Measurements from ENCODE around the gene SEL1L. TPM values are rescaled to one million over a fixed set of nuclear protein-coding genes. Genes with fewer than 3 reads are reported as not detected.

Gene SEL1L
- total RNA-seq, result 10 to 100 TPM; 62.9 to 64.0 TPM
- polyA plus RNA-seq (2013, experiment 1 of 2), result 28.6 TPM
- 28.2 TPM for polyA plus RNA-seq (2013, experiment 2 of 2)
- long read RNA-seq, experiment 1, partial matches to known transcripts, result 4 of 18 reads
- long read RNA-seq, experiment 1, other reads (novel, unspliced or antisense), result 14 of 18 reads
- long read RNA-seq, experiment 2, full-length matches to known transcripts, result 87 of 141 reads
- long read RNA-seq, experiment 2, partial matches to known transcripts, result 34 of 141 reads
- long read RNA-seq, experiment 2, other reads (novel, unspliced or antisense), result 20 of 141 reads
- long read RNA-seq, experiment 3, full-length matches to known transcripts, result 97 of 128 reads
- long read RNA-seq, experiment 3, partial matches to known transcripts, result 11 of 128 reads
- long read RNA-seq, experiment 3, other reads (novel, unspliced or antisense), result 20 of 128 reads
- long read RNA-seq, experiment 4, partial matches to known transcripts, result 0 of 2 reads
- long read RNA-seq, experiment 4, other reads (novel, unspliced or antisense), result 2 of 2 reads

DNA sequence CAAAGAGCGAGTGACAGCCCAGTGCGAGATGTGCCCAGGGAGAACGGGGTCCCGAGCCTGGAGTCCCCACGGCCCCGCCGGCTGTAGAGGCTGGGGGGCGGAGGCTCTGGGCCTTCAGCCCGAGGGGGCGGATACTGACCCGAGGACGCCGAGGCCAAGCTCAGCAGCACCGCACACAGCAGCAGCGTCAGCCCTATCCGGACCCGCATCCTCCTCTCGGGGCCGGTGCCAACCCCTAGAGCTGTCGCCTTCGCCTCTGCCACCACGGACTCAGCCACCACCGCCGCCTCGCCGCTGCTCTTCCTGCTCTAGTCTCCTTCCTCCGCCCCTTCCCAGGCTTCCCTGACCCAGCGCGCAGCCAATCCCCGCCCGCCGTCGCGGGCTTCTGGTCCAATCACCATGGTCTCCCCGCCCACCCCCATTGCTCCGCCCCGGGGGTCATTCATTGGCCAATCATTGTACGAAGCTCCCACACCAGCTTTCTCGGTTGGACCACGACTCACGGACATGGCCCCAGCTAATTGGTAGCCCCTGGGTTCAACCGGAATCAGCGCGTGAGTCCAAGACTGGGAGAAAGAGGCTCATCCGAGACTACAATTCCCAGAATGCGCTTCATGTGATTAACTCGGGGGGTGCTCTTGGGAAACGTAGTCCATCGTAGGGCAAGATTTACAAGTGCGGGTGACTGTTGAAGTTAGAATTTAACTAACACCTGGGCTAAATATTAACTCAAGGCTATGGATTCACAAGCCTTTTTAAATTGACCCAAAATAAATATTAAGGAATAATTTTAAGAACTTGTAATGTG, at the start of gene SEL1L:
SEL1L (minus strand) TSS at position 318 of the 808 bp plus-strand sequence; CDS start at position 209, 109 bp downstream.
- Histone ChIP-seq H3K4me3 (ENCODE audit: low read length) (peak within 1 kb of the TSS; percentile 96), H3K27ac (ENCODE audit: low read depth, low read length) (no peak within 1 kb of the TSS), H3K36me3 (ENCODE audit: control insufficient read depth, insufficient read depth, low read length) (peaks cover 5% of the 10 kb centered on the region), H3K4me1 (ENCODE audit: control insufficient read depth, insufficient read depth, low read length) (peaks cover 2% of the 10 kb centered on the region), H3K9ac (ENCODE audit: extremely low read depth, low read length, poor library complexity, severe bottlenecking) (peak within 1 kb of the TSS; percentile 56), H3K9me3 (ENCODE audit: control insufficient read depth, low read length) (peaks cover 21% of the 10 kb centered on the region), H3K27me3 (ENCODE audit: control insufficient read depth, insufficient read depth, low read length, poor library complexity, severe bottlenecking) (no peaks in the 10 kb centered on the region)
- peak; percentile 100 for DNase-seq
- peaks cover 11% of the 10 kb centered on the region for H3K36me3 Mint-ChIP-seq (ENCODE audit: low read depth)
- no peaks in the 10 kb centered on the region for H3K27me3 Mint-ChIP-seq (ENCODE audit: insufficient read depth)
- peak within 1 kb of the TSS; percentile 61 for H3K27ac Mint-ChIP-seq
- WGBS, 2 experiments (ENCODE audit: insufficient coverage in 1 of 2, insufficient read length in 1 of 2), result 0% methylated on average over 22 to 50 of the region's 50 CpGs
- TF ChIP-seq, protein P1, sequence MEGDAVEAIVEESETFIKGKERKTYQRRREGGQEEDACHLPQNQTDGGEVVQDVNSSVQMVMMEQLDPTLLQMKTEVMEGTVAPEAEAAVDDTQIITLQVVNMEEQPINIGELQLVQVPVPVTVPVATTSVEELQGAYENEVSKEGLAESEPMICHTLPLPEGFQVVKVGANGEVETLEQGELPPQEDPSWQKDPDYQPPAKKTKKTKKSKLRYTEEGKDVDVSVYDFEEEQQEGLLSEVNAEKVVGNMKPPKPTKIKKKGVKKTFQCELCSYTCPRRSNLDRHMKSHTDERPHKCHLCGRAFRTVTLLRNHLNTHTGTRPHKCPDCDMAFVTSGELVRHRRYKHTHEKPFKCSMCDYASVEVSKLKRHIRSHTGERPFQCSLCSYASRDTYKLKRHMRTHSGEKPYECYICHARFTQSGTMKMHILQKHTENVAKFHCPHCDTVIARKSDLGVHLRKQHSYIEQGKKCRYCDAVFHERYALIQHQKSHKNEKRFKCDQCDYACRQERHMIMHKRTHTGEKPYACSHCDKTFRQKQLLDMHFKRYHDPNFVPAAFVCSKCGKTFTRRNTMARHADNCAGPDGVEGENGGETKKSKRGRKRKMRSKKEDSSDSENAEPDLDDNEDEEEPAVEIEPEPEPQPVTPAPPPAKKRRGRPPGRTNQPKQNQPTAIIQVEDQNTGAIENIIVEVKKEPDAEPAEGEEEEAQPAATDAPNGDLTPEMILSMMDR (conservative IDR thresholded peaks at IDR 0.05), result no peak
- peaks cover 25% of the 10 kb centered on the region for H3K4me1 Mint-ChIP-seq
- peak within 1 kb of the TSS; percentile 91 for H3K4me3 Mint-ChIP-seq
- peaks cover 19% of the 10 kb centered on the region for H3K9me3 Mint-ChIP-seq

DNA sequence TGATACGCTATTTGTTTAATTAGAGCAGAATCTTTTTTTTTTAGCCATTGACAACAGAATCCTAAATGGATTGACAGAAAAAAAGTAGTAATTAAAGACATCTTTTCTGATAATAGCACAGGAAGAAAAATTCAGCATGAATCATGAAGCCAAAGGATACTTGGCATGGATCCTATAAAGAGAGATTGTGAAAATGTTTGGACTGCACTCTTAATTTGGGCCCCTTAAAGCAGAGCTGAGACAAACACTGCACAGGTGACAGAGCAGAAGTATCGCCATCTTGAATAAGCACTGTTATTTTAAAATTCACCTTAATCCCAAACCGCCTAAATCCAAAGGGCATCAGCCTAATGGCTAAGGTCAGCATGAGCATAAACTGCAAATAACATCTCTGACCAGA, 48.8 kb upstream of the SEL1L start:
- Histone ChIP-seq H3K27ac (ENCODE audit: low read depth, low read length) (no peak overlapping the region), H3K9ac (ENCODE audit: extremely low read depth, low read length, poor library complexity, severe bottlenecking) (no peak overlapping the region), H3K36me3 (ENCODE audit: control insufficient read depth, insufficient read depth, low read length) (no peaks in the 10 kb centered on the region), H3K9me3 (ENCODE audit: control insufficient read depth, low read length) (peaks cover 54% of the 10 kb centered on the region), H3K4me1 (ENCODE audit: control insufficient read depth, insufficient read depth, low read length) (no peaks in the 10 kb centered on the region), H3K27me3 (ENCODE audit: control insufficient read depth, insufficient read depth, low read length, poor library complexity, severe bottlenecking) (no peaks in the 10 kb centered on the region), H3K4me3 (ENCODE audit: low read length) (no peak overlapping the region)
- Mint-ChIP-seq H3K9me3 (peaks cover 34% of the 10 kb centered on the region), H3K36me3 (ENCODE audit: low read depth) (peaks cover 2% of the 10 kb centered on the region), H3K27me3 (ENCODE audit: insufficient read depth) (no peaks in the 10 kb centered on the region), H3K4me1 (peaks cover 5% of the 10 kb centered on the region), H3K4me3 (no peak overlapping the region), H3K27ac (no peak overlapping the region)
- DNase-seq, result no peak
- TF ChIP-seq, protein P1 (conservative IDR thresholded peaks at IDR 0.05), result no peak
- WGBS, 2 experiments (ENCODE audit: insufficient coverage in 1 of 2, insufficient read length in 1 of 2), result 96 to 100% methylated on average over 1 to 3 of the region's 3 CpGs

DNA sequence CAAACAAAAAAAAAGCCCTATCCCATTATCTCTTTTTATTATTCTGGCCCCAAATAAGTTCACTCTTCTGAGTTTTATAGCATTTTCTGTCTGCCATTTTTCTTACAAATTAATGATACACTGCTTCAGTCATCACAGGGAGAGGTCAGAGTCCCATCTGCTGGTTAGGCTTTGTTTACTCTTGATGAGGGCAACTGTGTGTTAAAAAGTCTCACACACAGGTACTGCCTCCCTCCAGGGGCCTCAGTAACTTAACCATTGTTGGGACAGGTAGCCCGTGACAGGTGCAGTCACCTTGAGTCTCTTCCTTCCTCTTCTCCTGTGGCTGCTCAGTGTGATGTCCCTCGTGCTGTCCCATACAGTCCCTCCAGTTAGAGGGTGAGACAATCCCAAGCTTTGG, 45.5 kb upstream of the SEL1L start:
- no peaks in the 10 kb centered on the region for H3K27me3 Mint-ChIP-seq (ENCODE audit: insufficient read depth)
- no peak overlapping the region for H3K27ac ChIP-seq (ENCODE audit: low read depth, low read length)
- no peak overlapping the region for H3K4me3 ChIP-seq (ENCODE audit: low read length)
- H3K4me1 ChIP-seq (ENCODE audit: control insufficient read depth, insufficient read depth, low read length), result no peaks in the 10 kb centered on the region
- H3K36me3 Mint-ChIP-seq (ENCODE audit: low read depth), result peaks cover 2% of the 10 kb centered on the region
- H3K4me1 Mint-ChIP-seq, result peaks cover 5% of the 10 kb centered on the region
- WGBS, 2 experiments (ENCODE audit: insufficient coverage in 1 of 2, insufficient read length in 1 of 2), result 70 to 100% methylated on average over 1 to 2 of the region's 2 CpGs
- TF ChIP-seq, protein P1 (conservative IDR thresholded peaks at IDR 0.05), result no peak
- H3K27ac Mint-ChIP-seq, result no peak overlapping the region
- no peak overlapping the region for H3K9ac ChIP-seq (ENCODE audit: extremely low read depth, low read length, poor library complexity, severe bottlenecking)
- no peaks in the 10 kb centered on the region for H3K36me3 ChIP-seq (ENCODE audit: control insufficient read depth, insufficient read depth, low read length)
- peaks cover 44% of the 10 kb centered on the region for H3K9me3 ChIP-seq (ENCODE audit: control insufficient read depth, low read length)
- no peaks in the 10 kb centered on the region for H3K27me3 ChIP-seq (ENCODE audit: control insufficient read depth, insufficient read depth, low read length, poor library complexity, severe bottlenecking)
- DNase-seq, result no peak
- H3K4me3 Mint-ChIP-seq, result no peak overlapping the region
- H3K9me3 Mint-ChIP-seq, result peaks cover 34% of the 10 kb centered on the region

Measured in endodermal cell (in vitro differentiated cells).